Measurements from ENCODE around the gene BCR.

- no peak for TF ChIP-seq CTCF (optimal IDR thresholded peaks at IDR 0.05 in 1 of 3, IDR thresholded peaks at IDR 0.05 in 1 of 3, conservative IDR thresholded peaks at IDR 0.05 in 1 of 3; ENCODE audit: extremely low read depth in 1 of 3, insufficient read depth in 2 of 3, low read length in 3 of 3)
- TF ChIP-seq EZH2 (IDR thresholded peaks at IDR 0.05; ENCODE audit: low read length), result no peak
Measured at GRCh38 chr22:23234409-23235161, 54.3 kb downstream of the BCR start.
